Body of pancreas (tissue), 4 donors: ENCODE data around the gene HHATL. TPM values are rescaled to one million over a fixed set of nuclear protein-coding genes. Genes with fewer than 3 reads are reported as not detected.
A peak's percentile ranks its signal among the peaks of the same experiment; 100 is the strongest.

Experiments
- ATAC-seq: fragments of 150-250 bp; one replicate; pipeline ENCODE4 v1.9.1; 2016
- DNase-seq, 4 donors: peaks; one replicate each; pipeline ENCODE4 v3.0.0-alpha.2; 2019
- H3K27ac ChIP-seq, 4 donors: fragments of 200-600 bp; sonication (generic); 1 replicate in 3 of 4; 2 replicates in 1 of 4; pipeline versions ENCODE4 v1.5.1 to v1.6.1; 2016 to 2019; ENCODE audit warnings: mild to moderate bottlenecking in 1 of 4, mixed read lengths in 1 of 4, moderate library complexity in 1 of 4
- H3K27me3 ChIP-seq, 2 donors: fragments of 200-600 bp; sonication (generic); one replicate each; pipeline ENCODE4 v1.6.0; 2016; ENCODE audit warnings: mild to moderate bottlenecking in 1 of 2
- H3K36me3 ChIP-seq, 2 donors: fragments of 200-600 bp; sonication (generic); replicated peaks in 1 of 2; 2 replicates each; pipeline ENCODE4 v1.5.1; 2016; ENCODE audit warnings: low read depth in 2 of 2; ENCODE audit not compliant: insufficient read depth in 1 of 2
- H3K4me1 ChIP-seq: fragments of 200-600 bp; sonication (generic); one replicate; pipeline ENCODE4 v1.6.0; 2016
- H3K4me3 ChIP-seq, 2 donors: fragments of 200-600 bp; sonication (generic); 1 replicate in 1 of 2; 2 replicates in 1 of 2; pipeline ENCODE4 v1.5.1; 2016 to 2019
- H3K9me3 ChIP-seq, 3 donors: fragments of 200-600 bp; sonication (generic); 1 replicate in 2 of 3; 2 replicates in 1 of 3; pipeline ENCODE4 v1.5.1; 2016
- CTCF ChIP-seq, 7 experiments: fragments of 450-650 bp in 4 of 7; fragments of 200-600 bp in 3 of 7; sonication (generic) in 3 of 7; IDR thresholded peaks; one replicate each; pipeline ENCODE4 v1.5.1; 2016 to 2019; ENCODE audit warnings: antibody characterized with exemption in 7 of 7
- POLR2A ChIP-seq, 3 donors: fragments of 450-650 bp; IDR thresholded peaks; one replicate each; pipeline ENCODE4 v1.6.1; 2016; ENCODE audit warnings: antibody characterized with exemption in 3 of 3, mild to moderate bottlenecking in 2 of 3
- WGBS, 2 donors: methylation state at CpG; one replicate each; pipeline ENCODE4 v1.1.5; 2017; 5-methylcytosine and 5-hydroxymethylcytosine counted together
- intact Hi-C: fragments of 100-400 bp; cut with DNase I; formaldehyde crosslinking; loops from one replicate; pipeline ENCODE4 v1.15.1; 2023
- total RNA-seq, 2 donors: library from RNA; depleted of rRNA; stranded (reverse); fragments of >200 nt; gene quantifications; one replicate each; pipeline ENCODE4 v1.1.0, GENCODE V29; 2016

The HHATL gene
- total RNA-seq, 2 donors from 2014 or later = 0.26 TPM; not detected in 1

DNA sequence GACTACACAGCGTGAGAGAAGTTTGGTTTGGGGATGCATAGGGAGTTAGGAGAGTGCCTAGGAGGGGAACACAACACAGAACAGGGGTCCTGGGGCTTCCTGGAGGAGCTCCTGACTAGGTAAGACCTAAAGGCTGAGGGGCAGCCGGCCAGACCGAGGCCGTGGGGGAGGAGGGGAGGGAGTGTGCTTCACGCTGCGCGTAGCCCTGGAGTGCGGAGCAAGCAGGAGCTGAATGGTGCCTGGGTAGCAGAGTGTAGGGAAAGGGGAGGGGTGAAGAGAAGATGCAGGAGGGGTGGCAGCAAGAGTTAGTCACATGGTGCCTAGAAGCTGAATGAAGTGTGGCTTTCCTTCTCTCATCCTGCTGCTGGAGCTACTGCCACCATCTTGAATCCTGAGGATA is 32.4 kb upstream of the HHATL start:
- intact Hi-C loops = loop anchor here (5.0 kb wide), 1 partner anchor 73 kb away; no protein-coding TSS in a partner anchor

GRCh38 chr3:42734263-42734860 is 31.8 kb upstream of the HHATL start:
- DNase-seq (no peak), ATAC-seq (no peak)
- H3K9me3 ChIP-seq = no peaks in the 10 kb centered on the region
- 61 to 75% methylated on average over 6 of the region's 6 CpGs for WGBS, 2 donors
- no peak overlapping the region for H3K27ac ChIP-seq
- H3K36me3 ChIP-seq = no peaks in the 10 kb centered on the region
- TF ChIP-seq CTCF (IDR thresholded peaks at IDR 0.05) (no peak), POLR2A (IDR thresholded peaks at IDR 0.05) (no peak)
- H3K4me1 ChIP-seq = peaks cover 12% of the 10 kb centered on the region
- H3K4me3 ChIP-seq = no peak overlapping the region
- no peaks in the 10 kb centered on the region for H3K27me3 ChIP-seq
- intact Hi-C loops = no loop called here

More for the DNA sequence above, 32.4 kb upstream of the HHATL start:
- Histone ChIP-seq H3K27ac (no peak overlapping the region), H3K4me1 (peaks cover 12% of the 10 kb centered on the region), H3K9me3 (no peaks in the 10 kb centered on the region), H3K27me3 (no peaks in the 10 kb centered on the region), H3K4me3 (no peak overlapping the region), H3K36me3 (no peaks in the 10 kb centered on the region)
- TF ChIP-seq POLR2A (IDR thresholded peaks at IDR 0.05) (no peak), CTCF (IDR thresholded peaks at IDR 0.05) (no peak)
- 77 to 78% methylated on average over 8 of the region's 8 CpGs for WGBS, 2 donors
- DNase-seq = no peak
- ATAC-seq = no peak

GRCh38 chr3:42733501-42734262 is 31.1 kb upstream of the HHATL start:
- TF ChIP-seq POLR2A (IDR thresholded peaks at IDR 0.05) (no peak), CTCF (IDR thresholded peaks at IDR 0.05) (no peak)
- H3K27me3 ChIP-seq = no peaks in the 10 kb centered on the region
- no peak for DNase-seq
- no peak overlapping the region for H3K4me3 ChIP-seq
- peaks cover 12% of the 10 kb centered on the region for H3K4me1 ChIP-seq
- H3K9me3 ChIP-seq = no peaks in the 10 kb centered on the region
- intact Hi-C loops = no loop called here
- H3K27ac ChIP-seq = no peak overlapping the region
- H3K36me3 ChIP-seq = no peaks in the 10 kb centered on the region
- WGBS, 2 donors = 77 to 78% methylated on average over 12 to 13 of the region's 13 CpGs
- ATAC-seq = no peak

GRCh38 chr3:42732829-42733459 is 30.3 kb upstream of the HHATL start:
- intact Hi-C loops = no loop called here
- H3K9me3 ChIP-seq = no peaks in the 10 kb centered on the region
- ATAC-seq (no peak), DNase-seq (no peak)
- no peak overlapping the region for H3K4me3 ChIP-seq
- H3K27ac ChIP-seq = peak overlapping the region in 2 of 4 donors; percentile 30 to 59
- H3K4me1 ChIP-seq = peaks cover 12% of the 10 kb centered on the region
- TF ChIP-seq CTCF (IDR thresholded peaks at IDR 0.05) (no peak), POLR2A (IDR thresholded peaks at IDR 0.05) (no peak)
- WGBS, 2 donors = 74% methylated on average over 9 of the region's 9 CpGs
- no peaks in the 10 kb centered on the region for H3K27me3 ChIP-seq
- no peaks in the 10 kb centered on the region for H3K36me3 ChIP-seq
